SK-N-DZ (cell line): Measurements from ENCODE around the gene NXF3. TPM values are rescaled to one million over a fixed set of nuclear protein-coding genes. Genes with fewer than 3 reads are reported as not detected.
"Not testable (repeated sequence)": the region's sequence is repeated elsewhere in the genome, so short reads cannot be mapped to it uniquely, and the experiment has no call there.

Experiments
- DNase-seq: peaks from one replicate; pipeline ENCODE4 v3.0.0-alpha.2; 2015; ENCODE audit warnings: low spot score
- polyA plus RNA-seq, 2 experiments: library from polyadenylated mRNA; depleted of rRNA; stranded (reverse); fragments of >200 nt; gene quantifications; 2 replicates each; pipeline ENCODE4 v1.2.3, GENCODE V29; 2014

The NXF3 gene
- polyA plus RNA-seq (2014; cell fraction: cytosol; rRNA removed): not detected in 2 replicates
- polyA plus RNA-seq (2014; cell fraction: nucleus; rRNA removed): not detected in 2 replicates

- DNase-seq: no peak
Observed at GRCh38 chrX:103092942-103093341, at the start of gene NXF3. NXF3 (minus strand) TSS chrX:103093143; CDS start chrX:103093023, 120 bp downstream.

- DNase-seq: not testable (repeated sequence)
Observed at GRCh38 chrX:103136528-103136927, 43.6 kb upstream of the NXF3 start.

- DNase-seq: no peak
Observed at GRCh38 chrX:103124284-103124683, 31.3 kb upstream of the NXF3 start.

GRCh38 chrX:103120748-103121147 lies 27.8 kb upstream of the NXF3 start:
- DNase-seq: no peak

- DNase-seq: not testable (repeated sequence)
Observed at GRCh38 chrX:103116970-103117369, 24.0 kb upstream of the NXF3 start.

- DNase-seq: not testable (repeated sequence)
Observed at GRCh38 chrX:103109497-103109896, 16.6 kb upstream of the NXF3 start.

GRCh38 chrX:103107836-103108235 lies 14.9 kb upstream of the NXF3 start:
- no peak for DNase-seq

- DNase-seq: not testable (repeated sequence)
Observed at GRCh38 chrX:103107227-103107737, 14.3 kb upstream of the NXF3 start.

GRCh38 chrX:103104370-103104769 lies 11.4 kb upstream of the NXF3 start:
- DNase-seq: not testable (repeated sequence)

GRCh38 chrX:103103866-103104265 lies 10.9 kb upstream of the NXF3 start:
- DNase-seq: not testable (repeated sequence)

GRCh38 chrX:103101299-103102042 lies 8.5 kb upstream of the NXF3 start:
- DNase-seq: no peak

GRCh38 chrX:103100484-103100883 lies 7.5 kb upstream of the NXF3 start:
- DNase-seq: no peak

- DNase-seq: no peak
Observed at GRCh38 chrX:103099691-103100090, 6.7 kb upstream of the NXF3 start.

- DNase-seq: no peak
Observed at GRCh38 chrX:103098488-103098887, 5.5 kb upstream of the NXF3 start.

GRCh38 chrX:103081051-103081450 lies 11.9 kb downstream of the NXF3 start:
- no peak for DNase-seq

GRCh38 chrX:103073467-103073866 lies 19.5 kb downstream of the NXF3 start:
- no peak for DNase-seq

- no peak for DNase-seq
Observed at GRCh38 chrX:103066606-103067005, 26.3 kb downstream of the NXF3 start.

- DNase-seq: peak; percentile 78
Observed at GRCh38 chrX:103063918-103064434, 29.0 kb downstream of the NXF3 start, which contains the start of gene BEX1. BEX1 (minus strand) TSS chrX:103064171; CDS start chrX:103063274, 897 bp downstream.

- DNase-seq: peak; percentile 50
Observed at GRCh38 chrX:103063191-103063845, 29.6 kb downstream of the NXF3 start.

GRCh38 chrX:103061486-103061885 lies 31.5 kb downstream of the NXF3 start:
- DNase-seq: no peak

GRCh38 chrX:103056902-103057301 lies 36.0 kb downstream of the NXF3 start:
- DNase-seq: no peak

GRCh38 chrX:103052625-103053024 lies 40.3 kb downstream of the NXF3 start:
- DNase-seq: no peak
